DMS153 treated with DMSO at 0.1 percent for 48 hours (cell line): Measurements from ENCODE around the gene ZNHIT2.

Experiments used
- DNase-seq: peaks from one replicate; lab custom pipeline; 2025; ENCODE audit not compliant: unreplicated experiment; lab: John Stamatoyannopoulos, UW

ZNHIT2 gene

DNA sequence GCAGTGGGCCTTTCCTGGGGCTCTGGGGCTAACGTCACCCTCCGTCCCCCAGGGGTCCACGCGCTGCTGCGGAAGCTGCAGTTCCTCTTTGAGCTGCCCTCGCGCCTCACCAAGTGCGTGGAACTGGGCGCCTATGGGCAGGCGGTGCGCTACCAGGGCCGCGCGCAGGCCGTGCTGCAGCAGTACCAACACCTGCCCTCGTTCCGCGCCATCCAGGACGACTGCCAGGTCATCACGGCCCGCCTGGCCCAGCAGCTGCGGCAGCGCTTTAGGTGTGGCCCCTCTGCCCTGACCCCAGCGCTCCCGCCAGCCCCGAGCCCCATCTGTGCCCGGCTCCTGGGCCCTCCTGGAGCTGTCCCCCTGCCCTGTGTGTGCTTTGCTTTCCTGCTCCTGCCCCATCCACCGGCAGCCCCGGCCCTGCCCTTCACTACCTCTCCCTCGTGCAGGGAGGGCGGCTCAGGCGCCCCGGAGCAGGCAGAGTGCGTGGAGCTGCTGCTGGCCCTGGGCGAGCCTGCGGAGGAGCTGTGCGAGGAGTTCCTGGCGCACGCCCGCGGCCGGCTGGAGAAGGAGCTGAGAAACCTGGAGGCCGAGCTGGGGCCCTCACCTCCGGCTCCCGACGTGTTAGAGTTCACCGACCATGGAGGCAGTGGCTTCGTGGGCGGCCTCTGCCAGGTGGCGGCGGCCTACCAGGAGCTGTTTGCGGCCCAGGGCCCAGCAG is 9.6 kb downstream of the ZNHIT2 start:
- no peak for DNase-seq

DNA sequence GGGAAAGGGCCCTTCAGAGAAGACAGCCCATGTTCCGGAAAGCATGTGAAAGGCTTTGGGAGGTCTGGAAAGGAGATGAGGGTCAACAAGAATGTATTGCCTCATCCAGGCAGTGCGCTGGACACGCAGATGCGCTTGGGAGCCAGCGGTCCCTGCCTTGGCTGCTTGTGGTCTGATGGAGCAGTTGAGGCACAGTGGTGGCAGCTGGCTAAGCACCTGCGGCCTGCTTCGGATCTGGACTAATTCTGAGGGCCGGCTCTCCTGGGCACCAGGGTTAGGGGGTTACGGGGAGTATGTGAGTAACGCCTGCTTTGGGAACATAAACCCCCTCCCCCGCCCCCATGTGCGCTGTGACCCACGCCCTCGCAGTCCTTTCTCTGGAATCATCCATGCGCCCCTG is 10.4 kb downstream of the ZNHIT2 start:
- no peak for DNase-seq

DNA sequence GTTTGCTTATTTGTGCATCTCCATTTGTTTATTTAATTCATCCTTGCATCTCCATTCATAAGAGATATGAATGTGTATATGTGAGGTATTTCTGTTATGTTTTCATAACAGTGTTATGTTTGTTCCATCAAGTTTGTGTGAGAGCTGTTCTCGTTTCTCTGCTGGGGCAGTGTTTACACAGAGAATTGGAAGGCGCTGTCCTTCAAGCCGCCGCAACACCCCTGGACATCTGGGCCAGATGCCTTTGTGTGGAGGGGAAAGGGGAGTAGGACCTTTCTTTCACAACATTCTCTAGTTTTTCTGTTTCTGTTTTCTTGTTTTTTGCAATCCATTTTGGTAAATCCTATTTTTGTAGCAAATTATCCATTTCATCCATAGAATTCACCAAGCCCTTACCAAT is 12.9 kb downstream of the ZNHIT2 start:
- DNase-seq: no peak

DNA sequence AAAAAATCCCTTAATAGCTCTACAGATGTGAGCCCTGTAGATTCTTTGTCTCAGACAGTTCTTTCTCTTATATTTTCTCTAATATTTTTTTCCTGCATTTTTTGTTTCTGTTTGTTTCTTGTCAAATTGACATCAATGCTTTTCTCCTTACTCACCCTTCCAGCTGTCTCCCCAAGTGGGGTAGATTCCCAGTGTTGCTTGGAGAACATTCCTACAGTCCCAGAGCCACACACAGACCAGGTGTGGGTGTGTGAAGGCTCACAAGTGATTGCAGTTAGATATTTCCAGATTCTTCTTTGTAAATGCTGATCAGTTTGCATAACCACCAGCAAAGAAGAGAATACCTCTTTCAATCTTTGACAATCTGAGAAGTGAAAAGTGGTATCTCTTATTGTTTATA is 14.0 kb downstream of the ZNHIT2 start:
- DNase-seq: no peak

DNA sequence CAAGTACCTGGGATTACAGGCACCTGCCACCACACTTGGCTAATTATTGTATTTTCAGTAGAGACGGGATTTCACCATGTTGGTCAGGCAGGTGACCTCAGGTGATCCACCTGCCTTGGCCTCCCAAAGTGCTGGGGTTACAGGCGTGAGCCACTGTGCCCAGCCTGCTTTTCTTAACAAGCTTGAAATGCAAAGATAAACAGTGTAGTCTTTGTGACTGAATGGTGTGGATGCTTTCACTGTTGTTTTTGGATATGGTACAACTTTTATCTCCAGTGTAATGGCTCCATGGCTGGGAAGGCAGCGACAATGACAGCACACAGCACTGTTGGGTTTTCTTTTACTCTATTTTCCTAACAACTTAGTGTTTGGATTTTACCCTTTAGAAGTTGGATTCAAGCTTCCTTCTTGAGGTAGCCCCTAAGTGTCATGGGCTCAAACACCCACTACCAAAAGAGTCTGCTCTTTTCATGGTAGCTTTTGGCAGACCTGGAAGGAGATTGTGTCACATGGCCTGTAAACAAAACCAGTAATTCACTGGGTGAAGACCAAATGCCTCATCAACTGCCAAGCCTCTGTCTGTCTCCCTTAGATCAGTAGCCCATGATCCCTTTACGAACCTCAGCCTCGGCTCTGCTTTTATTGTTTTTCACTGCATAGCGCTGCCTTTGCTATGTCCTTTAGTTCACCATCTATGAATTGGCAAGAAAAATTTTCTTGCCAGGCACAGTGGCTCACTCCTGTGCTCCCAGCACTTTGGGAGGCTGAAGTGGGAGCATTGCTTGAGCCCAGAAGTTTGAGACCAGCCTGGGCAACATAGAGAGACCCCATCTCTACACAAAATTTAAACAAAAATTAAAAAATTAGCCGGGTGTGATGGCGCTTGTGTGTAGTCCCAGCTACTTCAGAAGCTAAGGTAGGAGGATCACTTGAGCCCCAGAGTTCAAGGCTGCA is 15.1 kb downstream of the ZNHIT2 start:
- DNase-seq: no peak

DNA sequence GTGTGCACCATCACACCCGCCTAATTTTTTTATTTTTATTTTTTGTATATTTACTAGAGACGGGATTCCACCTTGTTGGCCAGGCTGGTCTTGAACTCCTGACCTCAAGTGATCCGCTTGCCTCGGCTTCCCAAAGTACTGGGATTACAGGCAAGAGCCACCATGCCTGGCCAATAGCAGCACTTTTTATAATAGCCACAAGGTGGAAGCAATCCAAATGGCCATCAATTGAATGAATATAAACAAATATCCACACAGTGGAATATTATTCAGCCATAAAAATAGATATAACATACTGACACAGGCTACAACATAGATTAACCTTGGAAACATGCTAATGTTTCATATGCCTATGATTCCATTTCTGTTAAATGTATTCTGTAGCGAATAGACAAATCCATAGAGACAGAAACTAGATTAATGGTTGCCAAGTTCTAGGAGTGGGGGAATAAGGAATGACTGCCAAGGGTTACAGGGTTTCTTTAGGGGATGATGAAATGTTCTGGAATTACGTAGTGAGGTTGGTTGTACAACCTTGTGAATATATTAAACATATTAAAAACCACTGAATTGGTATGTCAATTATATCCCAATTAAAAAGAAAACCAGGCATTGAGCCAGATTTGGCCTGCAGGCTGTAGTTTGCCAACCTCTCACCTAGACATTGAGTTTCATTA is 16.7 kb downstream of the ZNHIT2 start:
- no peak for DNase-seq

DNA sequence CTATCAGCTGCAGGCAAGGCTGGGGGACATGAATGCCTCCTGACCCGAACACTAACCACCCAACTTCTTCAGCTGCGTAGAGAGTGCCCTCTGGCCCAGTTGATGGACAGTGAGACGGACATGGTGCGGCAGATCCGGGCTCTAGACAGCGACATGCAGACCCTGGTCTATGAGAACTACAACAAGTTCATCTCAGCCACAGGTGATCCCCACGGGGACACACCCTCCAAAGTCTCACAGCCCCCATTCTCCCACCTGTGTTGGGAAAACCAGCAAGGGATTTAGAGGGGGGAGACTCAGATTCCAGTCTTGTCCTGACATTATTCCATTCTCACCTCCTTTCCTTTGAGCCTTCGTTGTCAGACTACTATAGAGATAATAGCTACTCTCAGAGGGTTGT is 20.6 kb downstream of the ZNHIT2 start:
- DNase-seq: no peak

DNA sequence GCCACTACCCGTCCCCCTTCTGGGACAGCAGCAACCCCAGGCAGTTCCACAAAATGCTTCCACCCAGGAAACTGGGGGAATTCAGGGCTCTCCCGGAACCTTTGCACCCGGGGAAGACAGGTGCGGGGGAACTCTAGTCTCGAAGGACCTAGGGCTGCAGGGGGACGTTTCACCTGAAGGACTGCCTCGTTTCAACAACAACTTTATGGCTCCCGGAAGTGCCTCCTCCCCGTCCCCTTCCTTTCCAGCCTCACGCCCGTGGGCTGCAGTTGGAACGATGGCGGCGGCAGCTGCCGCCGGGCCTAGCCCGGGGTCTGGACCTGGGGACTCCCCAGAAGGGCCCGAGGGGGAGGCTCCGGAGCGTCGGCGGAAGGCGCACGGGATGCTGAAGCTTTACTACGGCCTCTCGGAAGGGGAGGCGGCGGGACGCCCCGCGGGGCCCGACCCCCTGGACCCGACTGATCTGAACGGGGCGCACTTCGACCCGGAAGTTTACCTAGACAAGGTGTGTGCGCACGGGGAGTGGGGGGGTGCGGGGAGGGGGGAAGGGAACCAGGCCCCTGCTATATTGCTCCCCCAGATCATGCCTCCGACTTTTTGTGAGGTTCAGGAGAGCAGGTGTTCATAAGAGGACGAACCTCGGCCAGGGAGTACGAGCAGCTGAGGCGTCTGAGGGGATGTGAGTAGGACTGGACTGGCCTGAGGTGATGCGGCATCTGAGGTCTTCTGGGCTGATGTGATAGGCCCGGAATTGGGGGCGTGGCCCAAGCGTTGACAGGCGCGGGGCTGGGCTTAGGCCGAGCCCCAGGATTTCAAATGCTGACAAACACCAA is 21.3 kb downstream of the ZNHIT2 start, which contains the start of gene VPS51:
VPS51 (plus strand) TSS at position 241 of the 833 bp plus-strand sequence; CDS start at position 278, 37 bp downstream.
- DNase-seq: peak; percentile 76

DNA sequence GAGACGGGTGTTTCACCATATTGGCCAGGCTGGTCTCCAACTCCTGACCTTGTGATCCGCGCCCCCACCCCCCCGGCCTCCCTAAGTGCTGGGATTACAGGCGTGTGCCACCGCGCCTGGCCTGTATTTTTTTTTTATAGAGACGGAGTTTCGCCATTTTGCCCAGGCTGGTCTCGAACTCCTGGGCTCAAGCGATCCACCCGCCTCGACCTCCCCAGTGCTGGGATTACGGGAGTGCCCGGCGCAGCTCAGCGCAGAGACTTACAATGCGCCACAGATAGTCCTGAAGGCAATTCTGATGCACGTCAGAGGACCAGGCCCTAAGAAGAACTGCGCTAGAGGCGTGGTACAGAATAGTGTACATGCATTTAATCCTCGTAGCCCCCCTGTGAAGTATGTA is 22.1 kb downstream of the ZNHIT2 start:
- DNase-seq: no peak

DNA sequence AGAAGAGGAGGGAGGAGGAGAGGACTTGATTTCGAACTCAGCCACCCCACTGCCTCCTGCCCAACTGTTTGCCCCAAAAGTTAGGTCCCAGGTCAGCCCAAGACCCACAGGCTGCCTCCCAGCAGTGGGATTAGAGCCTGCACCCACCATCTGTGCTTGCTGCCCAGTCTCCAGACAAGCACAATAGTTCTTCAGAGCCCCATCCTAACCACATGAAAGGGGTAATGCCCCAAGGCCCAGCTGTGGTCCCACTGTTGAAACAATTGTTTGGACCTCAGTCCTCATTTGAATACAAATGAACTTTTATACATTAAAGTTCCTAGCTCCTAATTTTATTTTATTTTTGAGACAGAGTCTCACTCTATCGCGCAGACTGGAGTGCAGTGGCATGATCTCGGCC is 26.9 kb downstream of the ZNHIT2 start:
- DNase-seq: no peak

DNA sequence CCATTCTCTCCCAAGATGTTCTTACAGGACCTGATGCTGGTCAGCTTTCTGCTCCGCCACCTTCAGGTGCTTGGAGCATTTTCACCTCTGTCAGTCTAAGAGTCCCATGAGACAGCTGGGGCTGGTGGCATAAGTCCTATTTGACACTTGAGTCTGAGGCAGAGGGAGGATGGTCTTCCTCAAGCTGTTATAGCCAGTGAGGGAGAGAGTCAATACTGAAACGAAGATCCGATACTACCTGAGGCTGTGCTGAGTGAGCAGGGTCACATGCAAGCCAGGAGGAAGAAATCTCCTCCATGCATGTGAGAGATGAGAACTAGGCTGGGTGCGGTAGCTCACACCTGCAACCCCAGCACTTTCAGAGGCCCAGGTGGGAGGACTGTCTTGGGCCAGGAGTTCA is 27.9 kb downstream of the ZNHIT2 start:
- no peak for DNase-seq

DNA sequence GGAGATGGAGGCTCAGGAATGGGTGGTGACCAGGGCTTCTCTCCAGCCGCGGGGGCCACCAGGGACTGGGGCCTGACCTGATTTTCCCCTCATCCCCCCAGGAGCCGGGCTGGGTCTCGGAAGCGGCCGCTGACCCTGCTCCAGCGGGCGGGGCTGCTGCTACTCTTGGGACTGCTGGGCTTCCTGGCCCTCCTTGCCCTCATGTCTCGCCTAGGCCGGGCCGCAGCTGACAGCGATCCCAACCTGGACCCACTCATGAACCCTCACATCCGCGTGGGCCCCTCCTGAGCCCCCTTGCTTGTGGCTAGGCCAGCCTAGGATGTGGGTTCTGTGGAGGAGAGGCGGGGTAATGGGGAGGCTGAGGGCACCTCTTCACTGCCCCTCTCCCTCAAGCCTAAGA is 29.7 kb downstream of the ZNHIT2 start:
- no peak for DNase-seq

DNA sequence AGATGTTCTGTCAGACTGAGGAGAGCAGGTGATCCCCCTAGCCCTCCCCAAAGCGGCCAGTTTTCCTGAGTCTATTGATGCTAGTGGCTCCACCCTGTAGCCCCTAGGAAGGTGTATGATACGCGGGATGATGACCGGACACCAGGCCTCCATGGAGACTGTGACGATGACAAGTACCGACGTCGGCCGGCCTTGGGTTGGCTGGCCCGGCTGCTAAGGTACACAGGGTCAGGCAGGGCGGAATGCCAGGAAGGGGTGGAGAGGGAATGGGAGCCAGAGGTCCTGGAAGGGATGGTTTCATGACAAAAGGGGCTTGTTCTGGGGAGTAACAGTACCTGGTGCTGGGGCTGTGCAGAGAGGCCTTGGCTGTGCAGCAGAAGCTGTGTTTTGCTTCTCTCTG is 30.3 kb downstream of the ZNHIT2 start:
- DNase-seq: no peak

DNA sequence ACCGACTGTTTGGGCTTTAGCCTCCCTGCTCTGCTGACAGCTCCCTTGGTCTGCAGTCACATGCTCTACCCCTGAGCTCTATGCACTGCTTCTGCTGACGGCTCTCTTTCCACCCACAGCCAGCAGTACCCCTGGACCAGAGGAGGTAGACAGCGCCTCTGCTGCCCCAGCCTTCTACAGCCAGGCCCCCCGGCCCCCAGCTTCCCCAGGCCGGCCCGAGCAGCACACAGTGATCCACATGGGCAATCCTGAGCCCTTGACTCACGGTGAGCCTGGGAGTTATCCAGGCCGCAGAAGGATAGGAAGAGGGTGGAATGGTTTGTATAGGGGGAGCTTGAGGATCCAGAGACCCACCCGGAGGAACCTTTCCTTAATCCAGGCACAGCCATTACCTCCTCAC is 30.7 kb downstream of the ZNHIT2 start:
- no peak for DNase-seq

DNA sequence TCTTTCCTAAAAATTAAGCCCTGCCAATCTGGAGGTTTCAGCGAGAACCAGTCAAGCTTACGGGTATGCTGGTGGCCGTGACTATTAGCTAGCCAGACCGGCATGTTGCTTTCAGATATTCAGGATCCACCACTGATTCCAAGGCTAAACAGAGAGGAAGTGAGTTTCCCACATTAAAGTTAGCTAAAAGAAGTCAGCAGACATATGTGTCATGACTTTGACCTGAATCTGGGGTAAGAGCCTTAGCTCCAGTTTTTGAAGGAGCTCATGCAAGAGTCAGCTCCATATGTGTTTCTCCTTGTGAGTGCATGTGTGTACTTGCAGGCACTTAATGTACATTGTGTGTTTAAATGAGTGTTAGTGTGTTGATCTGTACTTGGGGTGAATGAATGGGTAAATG is 32.1 kb downstream of the ZNHIT2 start:
- no peak for DNase-seq

DNA sequence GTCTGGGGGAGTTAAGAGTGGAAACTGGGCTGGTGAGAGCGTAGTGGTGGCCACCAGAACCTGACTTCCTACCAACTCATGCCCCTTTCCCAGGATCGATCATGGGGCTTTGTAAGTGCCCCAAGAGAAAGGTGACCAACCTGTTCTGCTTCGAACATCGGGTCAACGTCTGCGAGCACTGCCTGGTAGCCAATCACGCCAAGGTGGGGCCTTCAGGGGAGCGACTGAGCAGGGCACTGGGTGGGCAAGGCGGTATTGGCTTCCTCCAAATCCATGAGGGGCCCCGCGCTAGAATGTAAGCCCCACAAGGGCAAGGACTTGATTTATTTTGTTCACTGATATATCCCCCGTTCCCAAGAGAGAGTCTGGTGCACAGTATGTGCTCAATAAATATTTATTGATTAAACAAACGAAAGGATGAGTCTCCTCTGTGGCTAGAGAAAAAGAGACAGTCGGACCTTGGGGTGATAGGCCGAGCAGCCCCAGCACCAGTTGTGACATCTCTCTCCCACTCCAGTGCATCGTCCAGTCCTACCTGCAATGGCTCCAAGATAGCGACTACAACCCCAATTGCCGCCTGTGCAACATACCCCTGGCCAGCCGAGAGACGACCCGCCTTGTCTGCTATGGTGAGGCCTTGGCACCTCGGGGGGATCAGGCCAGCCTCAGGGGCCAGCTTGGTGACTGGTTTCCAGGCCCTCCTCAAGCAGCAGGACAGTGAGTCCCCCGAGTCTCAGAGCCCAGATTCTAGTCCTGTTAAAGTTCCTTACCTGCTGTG is 32.7 kb downstream of the ZNHIT2 start:
- no peak for DNase-seq

DNA sequence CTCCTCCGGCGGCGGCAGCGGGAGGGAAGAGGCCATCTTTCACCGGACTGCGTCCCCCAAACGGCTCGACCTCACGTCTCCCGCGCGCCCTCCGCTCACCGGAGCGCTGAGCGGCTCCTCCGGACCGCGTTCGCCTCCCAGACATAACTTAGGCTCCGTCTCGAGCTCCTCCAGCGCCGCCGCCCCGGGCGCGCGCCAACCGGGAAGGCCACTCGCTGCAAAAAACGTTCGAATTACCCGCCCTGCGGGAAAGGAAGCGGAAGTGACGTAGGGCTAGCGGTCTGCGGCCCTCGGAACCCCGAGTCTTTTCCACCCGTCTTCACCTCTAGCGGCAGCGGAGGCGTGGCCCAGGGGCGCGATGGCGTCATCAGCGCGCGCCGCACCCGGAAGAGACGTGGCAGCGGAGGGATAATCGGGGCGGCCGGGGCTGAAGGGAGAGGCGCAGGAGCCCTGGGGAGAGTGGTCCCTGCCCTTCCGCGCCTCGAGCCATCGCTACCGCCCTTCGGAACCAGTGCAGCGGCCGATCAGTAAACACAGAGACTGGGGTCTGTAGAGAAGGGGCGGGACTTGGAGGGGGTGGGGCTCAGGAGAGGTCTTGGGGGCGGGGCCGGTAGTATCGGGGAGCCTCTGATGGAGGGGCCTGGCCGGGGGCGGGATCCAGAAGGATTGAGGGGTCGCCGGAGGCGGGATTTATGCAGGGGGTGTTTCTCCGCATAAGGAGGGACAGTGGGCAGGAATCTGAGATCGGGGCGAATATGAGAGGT is 33.5 kb downstream of the ZNHIT2 start, which contains the start of the genes CDCA5 and ZFPL1:
CDCA5 (minus strand) TSS at position 207 of the 764 bp plus-strand sequence; CDS start at position 145, 62 bp downstream.
ZFPL1 (plus strand) TSS at position 389 of the 764 bp plus-strand sequence. CDS start 477 bp downstream, outside the sequence.
- peak; percentile 91 for DNase-seq

DNA sequence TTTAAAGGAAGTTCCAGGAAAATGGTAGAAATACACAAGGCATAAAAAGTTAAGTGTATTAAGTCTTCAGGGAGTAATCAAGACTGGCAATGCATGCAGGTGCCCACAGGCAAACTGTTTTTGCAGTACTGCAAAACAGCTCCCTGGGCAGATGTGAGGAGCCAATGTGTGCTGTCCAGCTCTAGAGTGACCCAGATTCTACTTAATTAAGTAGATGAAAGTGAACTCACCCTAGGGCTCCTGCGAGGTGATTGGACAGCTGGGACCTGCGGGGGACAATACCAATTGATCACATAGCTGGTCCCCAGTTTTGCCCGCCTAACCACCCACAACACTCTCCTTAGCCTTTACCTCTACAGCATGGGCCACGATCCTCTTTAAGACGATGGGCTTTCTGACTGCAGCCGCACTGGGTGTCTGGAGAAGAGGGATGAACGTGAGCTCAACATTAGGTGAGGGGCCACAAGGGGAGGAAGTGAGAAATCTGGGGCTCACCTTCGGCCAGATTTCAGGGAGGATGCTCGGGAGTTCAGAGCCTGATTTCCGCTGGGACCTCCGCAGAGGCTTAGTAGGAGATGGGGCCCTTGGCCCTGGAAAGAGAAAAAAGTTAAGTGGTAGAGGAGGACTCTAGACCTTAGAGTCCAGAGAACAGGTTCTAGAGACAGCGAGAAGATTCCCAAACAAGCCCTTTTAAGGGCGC is 34.2 kb downstream of the ZNHIT2 start:
- DNase-seq: no peak
